Natural killer cell (primary cell): ENCODE data around the gene TIMM44. TPM values are rescaled to one million over a fixed set of nuclear protein-coding genes. Genes with fewer than 3 reads are reported as not detected.

Experiments used
- ATAC-seq, 3 donors: fragments of 150-1000 bp in 2 of 3; fragments of 200-7000 bp in 1 of 3; cut with Tn5 transposase; 1 replicate in 1 of 3; 2 replicates in 2 of 3; pipeline ENCODE4 v1.10.0; 2021; ENCODE audit warnings: mild to moderate bottlenecking in 2 of 3, moderate library complexity in 2 of 3
- DNase-seq, 2 donors: peaks; one replicate each; pipeline versions ENCODE4 v3.0.0 to v3.0.0-alpha.2; 2013 to 2021; ENCODE audit warnings: mixed read lengths in 1 of 2
- H3K27ac ChIP-seq: one replicate; pipeline ENCODE4 v1.5.1; 2013; ENCODE audit warnings: mild to moderate bottlenecking, low read length
- H3K27me3 ChIP-seq: one replicate; pipeline ENCODE4 v1.6.1; 2013; ENCODE audit warnings: low read length; ENCODE audit not compliant: control insufficient read depth, insufficient read depth
- H3K36me3 ChIP-seq: one replicate; pipeline ENCODE4 v1.6.1; 2013; ENCODE audit warnings: low read length; ENCODE audit not compliant: control insufficient read depth, insufficient read depth
- H3K4me1 ChIP-seq: one replicate; pipeline ENCODE4 v1.6.1; 2013; ENCODE audit warnings: low read length; ENCODE audit not compliant: control insufficient read depth, insufficient read depth
- H3K4me3 ChIP-seq: one replicate; pipeline ENCODE4 v1.5.1; 2013; ENCODE audit warnings: low read length
- H3K9me3 ChIP-seq: one replicate; pipeline ENCODE4 v1.6.1; 2013; ENCODE audit warnings: low read length; ENCODE audit not compliant: control insufficient read depth, insufficient read depth
- H3K27ac Mint-ChIP-seq, 2 donors: one replicate each; pipeline ENCODE4 v1.8.0; 2022; ENCODE audit warnings: mild to moderate bottlenecking in 2 of 2, mixed read lengths in 2 of 2, moderate library complexity in 1 of 2
- H3K27me3 Mint-ChIP-seq, 2 donors: one replicate each; pipeline ENCODE4 v1.8.0; 2022; ENCODE audit warnings: low read depth in 2 of 2, mixed read lengths in 2 of 2
- H3K36me3 Mint-ChIP-seq: one replicate; pipeline ENCODE4 v1.8.0; 2022; ENCODE audit warnings: mixed read lengths
- H3K4me1 Mint-ChIP-seq, 2 donors: one replicate each; pipeline ENCODE4 v1.8.0; 2022; ENCODE audit warnings: mixed read lengths in 2 of 2
- H3K4me3 Mint-ChIP-seq: one replicate; pipeline ENCODE4 v1.8.0; 2022; ENCODE audit warnings: mild to moderate bottlenecking, moderate library complexity, mixed read lengths
- H3K9me3 Mint-ChIP-seq, 2 donors: one replicate each; pipeline ENCODE4 v1.8.0; 2022; ENCODE audit warnings: mixed read lengths in 2 of 2
- CTCF ChIP-seq: fragments of 200-600 bp; IDR thresholded peaks from one replicate; pipeline ENCODE4 v1.8.0; 2022; ENCODE audit warnings: antibody characterized with exemption
- WGBS: methylation state at CpG from one replicate; pipeline ENCODE4 v1.1.7; 2013; ENCODE audit warnings: missing lambda C conversion rate; ENCODE audit not compliant: insufficient coverage; 5-methylcytosine and 5-hydroxymethylcytosine counted together
- intact Hi-C: fragments of 100-400 bp; cut with micrococcal nuclease; formaldehyde crosslinking; loops from one replicate; pipeline ENCODE4 v1.14.2; 2022
- total RNA-seq, 4 donors: library from RNA; stranded (reverse); fragments of 120-200 nt in 1 of 4; gene quantifications; one replicate each; pipeline versions ENCODE4 v1.2.3 to v1.2.4, GENCODE V29; 2013 to 2022

Gene TIMM44
- total RNA-seq, 3 donors from 2014 or later (not counting 1 experiment from before 2014, with no cell fraction given): 83.3 to 116 (median 89.4) TPM

DNA sequence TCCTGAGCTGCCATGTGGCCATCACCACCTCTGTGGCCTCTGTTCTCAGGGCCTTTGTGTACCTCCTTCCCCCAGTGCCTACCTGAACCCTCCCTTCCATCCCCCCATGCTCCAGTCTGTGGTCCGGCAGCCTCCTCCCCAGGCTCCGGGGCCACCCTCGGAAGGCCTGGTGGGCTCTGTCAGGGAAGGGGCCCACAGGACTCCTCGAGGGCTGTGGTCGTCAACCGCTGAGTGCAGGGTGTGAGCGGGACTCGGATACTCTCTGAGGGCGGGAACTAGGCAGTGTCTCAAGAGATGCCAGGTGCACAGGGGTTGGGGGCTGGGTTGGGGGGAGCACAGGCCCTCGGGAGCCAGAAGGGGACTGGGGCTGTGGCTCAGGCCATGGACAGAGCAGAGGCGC, 35.9 kb downstream of the TIMM44 start:
- Histone ChIP-seq H3K9me3 (no peaks in the 10 kb centered on the region), H3K4me1 (peaks cover 30% of the 10 kb centered on the region), H3K4me3 (no peak overlapping the region), H3K27ac (no peak overlapping the region), H3K27me3 (no peaks in the 10 kb centered on the region), H3K36me3 (peaks cover 36% of the 10 kb centered on the region)
- Mint-ChIP-seq H3K27ac (peak overlapping the region in 1 of 2 donors; percentile 69), H3K9me3 (no peaks in the 10 kb centered on the region), H3K36me3 (no peaks in the 10 kb centered on the region), H3K4me1 (peaks cover 20 to 48% of the 10 kb centered on the region in 2 donors), H3K27me3 (peaks cover 0 to 3% of the 10 kb centered on the region in 2 donors), H3K4me3 (no peak overlapping the region)
- no peak for ATAC-seq
- 90% methylated on average over 11 of the region's 11 CpGs for WGBS
- intact Hi-C loops: no loop called here
- TF ChIP-seq CTCF: no peak
- DNase-seq: no peak

GRCh38 chr19:7907122-7907521, 36.3 kb downstream of the TIMM44 start:
- Mint-ChIP-seq H3K36me3 (no peaks in the 10 kb centered on the region), H3K4me3 (peak overlapping the region; percentile 49), H3K27ac (peak overlapping the region; percentile 69 to 72), H3K27me3 (peaks cover 0 to 3% of the 10 kb centered on the region in 2 donors), H3K9me3 (no peaks in the 10 kb centered on the region), H3K4me1 (peaks cover 20 to 47% of the 10 kb centered on the region in 2 donors)
- DNase-seq (no peak), ATAC-seq (no peak)
- Histone ChIP-seq H3K27me3 (no peaks in the 10 kb centered on the region), H3K9me3 (no peaks in the 10 kb centered on the region), H3K27ac (no peak overlapping the region), H3K36me3 (peaks cover 34% of the 10 kb centered on the region), H3K4me3 (no peak overlapping the region), H3K4me1 (peaks cover 32% of the 10 kb centered on the region)
- WGBS: 96% methylated on average over 19 of the region's 19 CpGs
- TF ChIP-seq CTCF: no peak
- intact Hi-C loops: no loop called here

GRCh38 chr19:7905859-7906258, 37.6 kb downstream of the TIMM44 start:
- peaks cover 20 to 47% of the 10 kb centered on the region in 2 donors for H3K4me1 Mint-ChIP-seq
- no peaks in the 10 kb centered on the region for H3K9me3 Mint-ChIP-seq
- intact Hi-C loops: no loop called here
- no peak for TF ChIP-seq CTCF
- H3K4me3 Mint-ChIP-seq: peak overlapping the region; percentile 73
- no peaks in the 10 kb centered on the region for H3K27me3 ChIP-seq
- no peak overlapping the region for H3K4me3 ChIP-seq
- H3K4me1 ChIP-seq: peaks cover 32% of the 10 kb centered on the region
- no peak overlapping the region for H3K27ac ChIP-seq
- DNase-seq: no peak
- H3K27ac Mint-ChIP-seq: peak overlapping the region; percentile 95 to 99
- WGBS: 98% methylated on average over 9 of the region's 10 CpGs
- peaks cover 21% of the 10 kb centered on the region for H3K36me3 ChIP-seq
- no peaks in the 10 kb centered on the region for H3K9me3 ChIP-seq
- H3K27me3 Mint-ChIP-seq: peaks cover 0 to 3% of the 10 kb centered on the region in 2 donors
- H3K36me3 Mint-ChIP-seq: no peaks in the 10 kb centered on the region
- ATAC-seq: no peak

DNA sequence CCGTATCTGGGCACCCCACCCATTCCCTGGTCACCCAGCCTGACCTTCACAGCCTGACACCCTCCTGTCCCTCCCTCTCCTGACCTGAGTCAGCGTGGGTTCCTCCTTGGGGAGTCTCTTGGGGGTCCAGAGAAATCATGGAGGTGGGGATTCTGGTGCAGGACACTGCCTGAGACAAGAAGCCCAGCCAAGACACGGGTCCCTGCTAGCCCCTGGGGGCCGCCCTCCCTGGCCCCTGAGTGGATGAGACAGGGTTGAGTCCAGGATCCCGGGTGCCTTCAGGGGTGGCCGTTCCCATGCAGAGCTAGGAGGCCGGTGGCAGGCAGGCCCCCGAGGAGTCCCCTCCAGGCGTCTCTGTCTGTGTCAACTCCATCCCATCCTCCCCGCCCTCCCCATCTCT, 38.2 kb downstream of the TIMM44 start:
- Histone ChIP-seq H3K9me3 (no peaks in the 10 kb centered on the region), H3K4me1 (peaks cover 32% of the 10 kb centered on the region), H3K27ac (peak overlapping the region; percentile 88), H3K4me3 (no peak overlapping the region), H3K27me3 (no peaks in the 10 kb centered on the region), H3K36me3 (peaks cover 15% of the 10 kb centered on the region)
- intact Hi-C loops: no loop called here
- peak overlapping the region; percentile 91 for H3K4me3 Mint-ChIP-seq
- no peak for TF ChIP-seq CTCF
- DNase-seq (peak; percentile 15 to 21), ATAC-seq (no peak)
- 92% methylated on average over 10 of the region's 10 CpGs for WGBS
- H3K4me1 Mint-ChIP-seq: peaks cover 20 to 47% of the 10 kb centered on the region in 2 donors
- H3K36me3 Mint-ChIP-seq: no peaks in the 10 kb centered on the region
- peaks cover 0 to 3% of the 10 kb centered on the region in 2 donors for H3K27me3 Mint-ChIP-seq
- no peaks in the 10 kb centered on the region for H3K9me3 Mint-ChIP-seq
- peak overlapping the region; percentile 95 to 99 for H3K27ac Mint-ChIP-seq
